Smooth muscle cell of bladder (primary cell): ENCODE results near the gene RBBP7. TPM values are rescaled to one million over a fixed set of nuclear protein-coding genes. Genes with fewer than 3 reads are reported as not detected.

Source experiments
- total RNA-seq: library from RNA; depleted of rRNA; stranded (reverse); fragments of >200 nt; gene quantifications from 2 replicates; pipeline ENCODE4 v1.2.3, GENCODE V29; 2014

RBBP7 gene
- total RNA-seq, result 90.5 and 136 TPM in 2 replicates

DNA sequence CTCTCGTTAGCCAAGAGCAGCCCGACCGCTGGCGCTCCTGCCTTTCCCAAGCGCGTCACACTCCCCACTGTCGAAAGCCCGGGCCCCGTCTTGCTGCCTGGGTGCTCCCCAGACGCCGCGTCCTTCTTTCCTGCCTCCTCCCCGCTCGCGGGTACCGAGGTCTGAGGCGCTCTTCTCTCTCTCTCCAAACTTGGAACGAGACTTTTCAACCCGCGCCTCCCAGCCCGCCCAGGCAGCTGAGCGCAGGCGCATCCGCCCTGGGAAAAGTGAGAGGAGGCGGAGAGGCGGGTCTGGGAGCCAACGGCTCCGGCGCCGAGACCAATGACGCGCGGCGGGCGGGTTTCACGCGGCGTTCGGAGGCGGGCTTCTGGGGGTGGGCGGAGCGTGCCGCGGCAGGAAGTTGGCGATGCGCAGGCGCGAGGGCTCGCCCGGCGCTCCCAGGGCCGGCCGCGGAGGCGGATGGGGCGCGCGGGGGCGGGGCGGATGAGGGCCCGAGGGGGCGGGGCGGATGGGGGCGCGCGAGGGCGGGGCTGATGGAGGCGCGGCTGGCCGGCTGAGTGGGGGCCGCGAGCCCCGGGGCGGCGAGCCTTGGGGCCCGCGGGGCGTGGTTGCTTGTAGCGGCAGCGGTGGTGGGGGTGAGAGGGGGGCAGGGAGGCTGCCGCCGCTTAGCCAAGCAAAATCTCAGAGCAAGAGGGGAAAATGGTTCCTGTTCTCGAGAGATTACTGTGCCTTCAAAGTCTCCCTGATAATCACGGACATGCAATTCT lies at the start of gene RBBP7:
Gene RBBP7 (minus strand): TSS at position 268 of the 767 bp plus-strand sequence. CDS start 309 bp downstream, outside the sequence.

Other genes with a start within 250 kb of the RBBP7 start
- not detected in 2 replicates for gene S100G, start 220.2 kb downstream of the RBBP7 start, total RNA-seq
- gene CTPS2, start 157.7 kb downstream of the RBBP7 start, total RNA-seq, result 7.0 and 8.0 TPM in 2 replicates
- 33.6 and 53.3 TPM in 2 replicates for gene SYAP1, start 150.8 kb downstream of the RBBP7 start, total RNA-seq
- 5.5 and 8.2 TPM in 2 replicates for gene TXLNG, start 83.9 kb downstream of the RBBP7 start, total RNA-seq
- 0.09 and 0.14 TPM in 2 replicates for gene REPS2, start 76.3 kb upstream of the RBBP7 start, total RNA-seq